ENCODE data around the gene CRAT.
"Not testable (repeated sequence)": the region's sequence is repeated elsewhere in the genome, so short reads cannot be mapped to it uniquely, and the experiment has no call there.

Gene CRAT

GRCh38 chr9:129130791-129131190, 20.2 kb upstream of the CRAT start:
- TF ChIP-seq CTCF (conservative IDR thresholded peaks at IDR 0.05; ENCODE audit: low read depth, low read length), result no peak
- H3K4me3 ChIP-seq (ENCODE audit: low read length), result no peak overlapping the region
- DNase-seq (ENCODE audit: low read depth), result no peak

GRCh38 chr9:129130271-129130670, 19.7 kb upstream of the CRAT start:
- not testable (repeated sequence) for H3K4me3 ChIP-seq (ENCODE audit: low read length); DNase-seq (ENCODE audit: low read depth)

- H3K4me3 ChIP-seq (ENCODE audit: low read length), result no peak overlapping the region
- no peak for DNase-seq (ENCODE audit: low read depth)
- TF ChIP-seq CTCF (conservative IDR thresholded peaks at IDR 0.05; ENCODE audit: low read depth, low read length), result no peak
Observed at GRCh38 chr9:129128689-129129088, 18.1 kb upstream of the CRAT start.

GRCh38 chr9:129126749-129127618, 16.4 kb upstream of the CRAT start:
- no peak for DNase-seq (ENCODE audit: low read depth)
- no peak overlapping the region for H3K4me3 ChIP-seq (ENCODE audit: low read length)
- TF ChIP-seq CTCF (conservative IDR thresholded peaks at IDR 0.05; ENCODE audit: low read depth, low read length), result no peak

GRCh38 chr9:129125478-129125877, 14.9 kb upstream of the CRAT start:
- H3K4me3 ChIP-seq (ENCODE audit: low read length), result no peak overlapping the region
- DNase-seq (ENCODE audit: low read depth), result no peak
- TF ChIP-seq CTCF (conservative IDR thresholded peaks at IDR 0.05; ENCODE audit: low read depth, low read length), result no peak

- TF ChIP-seq CTCF (conservative IDR thresholded peaks at IDR 0.05; ENCODE audit: low read depth, low read length), result no peak
- no peak overlapping the region for H3K4me3 ChIP-seq (ENCODE audit: low read length)
- DNase-seq (ENCODE audit: low read depth), result no peak
Observed at GRCh38 chr9:129124506-129125069, 14.0 kb upstream of the CRAT start.

- not testable (repeated sequence) for DNase-seq (ENCODE audit: low read depth); H3K4me3 ChIP-seq (ENCODE audit: low read length)
Observed at GRCh38 chr9:129122976-129123375, 12.4 kb upstream of the CRAT start.

- TF ChIP-seq CTCF (conservative IDR thresholded peaks at IDR 0.05; ENCODE audit: low read depth, low read length), result no peak
- no peak for DNase-seq (ENCODE audit: low read depth)
- H3K4me3 ChIP-seq (ENCODE audit: low read length), result no peak overlapping the region
Observed at GRCh38 chr9:129122133-129122532, 11.5 kb upstream of the CRAT start.
